HG03457 (cell line): ENCODE data around the gene SLC2A9.

ENCODE experiments used
- ATAC-seq: cut with Tn5 transposase; IDR thresholded peaks from one replicate; pipeline ENCODE4 v1.9.1; 2021; ENCODE audit warnings: moderate number of reproducible peaks; ENCODE audit not compliant: unreplicated experiment

The SLC2A9 gene

GRCh38 chr4:10020871-10021652, at the start of gene SLC2A9:
Gene SLC2A9, minus strand, starts transcription at chr4:10021497. Its CDS starts 68 bp downstream, at chr4:10021429.
- no peak for ATAC-seq

DNA sequence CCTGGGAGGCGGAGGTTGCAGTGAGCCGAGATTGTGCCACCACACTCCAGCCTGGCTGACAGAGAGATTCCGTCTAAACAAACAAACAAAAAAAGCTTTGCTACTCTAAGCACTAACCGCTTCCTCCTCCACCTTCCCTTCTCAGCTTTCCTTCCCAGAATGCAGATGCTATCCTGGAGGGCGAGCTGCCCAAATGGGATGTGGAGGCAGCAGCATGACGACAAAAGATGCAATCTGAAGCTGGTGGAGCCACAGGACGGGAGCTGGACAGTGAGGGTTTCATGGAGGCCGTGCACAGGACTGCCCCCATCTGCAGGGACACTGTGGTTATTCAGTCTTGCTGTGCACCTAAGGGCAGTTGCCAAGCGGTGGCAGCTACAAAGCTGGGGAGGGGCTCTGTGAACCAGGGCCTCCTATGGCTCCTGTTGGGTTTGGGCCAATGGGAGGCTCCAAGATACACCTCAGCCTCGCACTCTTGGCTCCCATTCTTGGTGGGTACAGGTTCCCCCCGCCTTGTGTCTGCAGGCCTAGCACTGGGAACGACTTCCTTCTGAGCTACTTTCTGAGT, 47.9 kb upstream of the SLC2A9 start:
- ATAC-seq: no peak

DNA sequence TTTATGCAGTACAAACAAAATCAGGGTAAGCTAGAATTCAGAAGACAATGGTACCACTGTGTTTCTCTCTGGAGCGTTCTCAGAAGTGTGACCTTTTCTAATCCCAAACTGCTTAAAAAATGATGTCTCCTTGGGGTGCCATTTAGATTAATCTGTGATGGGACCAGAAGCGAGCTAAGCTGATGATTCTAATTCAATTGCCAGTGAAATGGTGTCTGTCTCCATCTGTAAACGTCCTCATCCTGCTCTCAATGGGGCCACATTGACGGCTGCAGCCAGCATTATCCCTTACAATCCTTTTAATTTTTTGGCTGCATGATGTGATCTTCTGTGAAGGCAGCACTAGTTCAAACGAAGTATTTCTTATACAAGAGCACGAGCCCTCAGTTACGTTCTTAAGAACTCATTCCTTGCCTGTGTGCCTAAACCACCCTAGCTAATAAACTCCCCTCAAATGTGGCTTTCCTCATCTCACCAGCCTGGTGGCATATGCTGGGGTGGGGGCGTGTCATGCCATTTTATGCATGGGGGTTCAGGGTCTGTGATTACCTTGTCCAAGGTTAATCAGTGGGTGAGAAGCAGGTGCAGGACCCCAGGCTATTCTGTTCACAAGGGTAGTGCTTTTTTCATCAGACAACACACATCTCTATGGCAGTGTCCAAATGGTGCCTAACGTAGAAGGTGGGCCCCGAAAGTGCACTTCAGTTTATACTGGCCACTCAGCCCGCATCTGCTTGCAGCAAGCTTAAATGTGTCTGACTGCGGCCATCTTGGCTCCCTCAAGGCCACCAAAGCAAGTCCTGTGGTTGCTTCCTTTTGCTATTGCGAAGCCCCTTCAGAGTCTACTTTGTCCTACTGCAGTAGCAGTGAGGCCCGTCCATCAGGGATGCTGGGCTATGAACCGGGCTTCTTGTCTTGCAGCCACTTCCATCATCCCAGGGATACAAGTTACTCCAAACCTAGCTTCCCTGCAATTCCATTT, 45.7 kb upstream of the SLC2A9 start:
- ATAC-seq: no peak

- no peak for ATAC-seq
These were observed 44.9 kb upstream of the SLC2A9 start for GRCh38 chr4:10066206-10066605.

GRCh38 chr4:10063544-10064300, 42.4 kb upstream of the SLC2A9 start:
- ATAC-seq: no peak

DNA sequence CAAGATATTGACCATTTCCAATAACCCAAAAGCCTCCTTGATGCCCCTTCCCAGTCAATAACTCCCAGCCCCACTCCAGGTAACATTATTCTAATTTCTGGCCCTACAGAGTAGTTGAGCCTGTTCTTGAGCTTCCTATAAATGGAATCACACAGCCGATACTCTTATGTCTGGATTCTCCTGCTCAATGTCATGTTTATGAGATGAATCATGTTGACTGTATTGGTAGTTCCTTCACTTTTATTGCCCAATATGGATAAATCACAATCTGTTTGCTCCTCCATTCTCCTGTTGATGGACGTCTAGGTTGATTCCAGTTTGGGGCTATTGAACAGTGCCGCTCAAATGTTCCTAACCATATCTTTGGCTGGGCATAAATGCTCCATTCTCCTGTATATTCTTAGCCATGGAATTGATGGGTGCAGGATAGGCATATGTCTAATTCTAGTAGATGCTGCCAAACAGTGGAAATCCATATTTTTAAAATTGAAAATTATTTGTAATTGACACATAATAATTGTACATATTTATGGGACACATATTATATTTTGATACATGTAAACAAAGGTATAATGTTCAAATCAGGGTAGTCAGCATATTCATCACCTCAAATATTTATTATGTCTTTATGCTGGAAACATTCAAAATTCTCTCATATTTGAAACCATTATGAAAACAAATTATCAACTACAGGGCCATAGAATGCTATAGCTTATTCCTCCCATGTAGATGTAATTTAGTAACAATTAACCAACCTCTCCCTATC, 40.5 kb upstream of the SLC2A9 start:
- ATAC-seq: no peak

- no peak for ATAC-seq
These were observed 37.1 kb upstream of the SLC2A9 start for GRCh38 chr4:10058371-10058770.

DNA sequence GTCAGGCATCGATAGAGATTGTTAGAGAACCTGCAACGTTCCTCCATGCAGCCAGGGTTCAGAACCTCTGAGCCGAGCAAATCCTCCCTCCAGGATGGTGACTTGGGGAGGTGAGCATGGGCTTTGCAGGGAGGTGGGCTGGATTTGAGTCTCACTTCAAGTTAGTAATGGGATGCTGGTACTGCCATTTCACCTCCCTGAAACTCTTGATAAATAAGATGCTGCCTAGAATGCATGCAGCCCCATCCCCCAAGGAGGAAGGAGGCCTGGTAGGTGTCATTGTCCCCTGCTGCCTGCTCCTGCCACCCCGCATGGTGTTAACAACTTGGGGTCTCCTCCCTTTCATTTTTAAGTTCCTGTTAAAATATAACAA, 35.7 kb upstream of the SLC2A9 start:
- no peak for ATAC-seq

GRCh38 chr4:10056334-10057022, 35.2 kb upstream of the SLC2A9 start:
- ATAC-seq: no peak

- ATAC-seq: no peak
These were observed 34.6 kb upstream of the SLC2A9 start for GRCh38 chr4:10055871-10056270.

DNA sequence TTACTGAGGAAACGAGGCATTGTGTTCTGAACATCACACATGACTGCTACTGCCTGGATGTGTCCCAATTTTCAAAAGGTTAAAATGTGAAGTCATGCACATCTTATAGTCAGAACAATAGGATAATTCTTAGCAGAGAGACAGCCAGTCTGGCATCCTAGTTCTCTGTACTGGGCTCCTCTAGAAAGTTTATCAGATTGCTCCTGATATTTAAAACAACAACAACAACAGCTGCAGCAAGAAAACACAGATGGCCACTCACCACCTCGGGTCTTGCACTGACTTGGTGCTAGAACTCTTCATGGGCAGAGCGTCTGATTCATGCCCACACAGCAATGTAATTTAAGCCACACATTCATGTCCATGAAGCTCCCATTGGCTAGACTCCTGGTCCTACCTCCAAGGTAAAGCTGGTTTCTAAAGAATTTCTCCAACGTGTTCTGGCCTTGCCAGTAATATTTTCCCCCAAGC, 33.3 kb upstream of the SLC2A9 start:
- no peak for ATAC-seq

GRCh38 chr4:10053635-10054453, 32.5 kb upstream of the SLC2A9 start:
- ATAC-seq: no peak

DNA sequence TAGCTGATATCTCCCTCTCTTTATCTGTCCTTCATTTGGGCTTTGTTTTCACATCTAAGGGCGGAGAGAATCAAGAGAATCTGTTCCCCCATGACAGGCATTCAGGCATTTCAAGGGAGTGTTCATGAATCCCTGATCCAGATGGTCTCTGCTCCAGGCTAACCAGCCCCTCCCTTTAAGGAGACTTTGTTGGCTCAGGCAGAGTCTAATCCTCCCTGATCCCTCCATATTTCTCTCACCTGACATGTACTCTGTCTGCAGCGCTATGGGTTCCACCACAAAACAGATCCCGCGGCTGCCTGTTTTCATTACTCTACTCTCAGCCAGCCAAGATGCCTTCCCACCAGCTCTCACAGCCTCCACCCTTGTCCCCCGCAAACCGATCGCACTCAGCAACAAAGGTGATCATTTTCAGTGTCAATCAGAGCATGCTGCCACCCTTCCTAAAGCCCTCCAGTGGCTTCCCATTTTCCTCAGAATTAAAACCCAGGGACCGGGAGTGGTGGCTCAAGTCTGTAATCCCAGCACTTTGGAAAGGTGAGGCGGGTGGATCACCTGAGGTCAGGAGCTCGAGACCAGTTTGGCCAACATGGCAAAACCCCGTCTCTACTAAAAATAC, 30.3 kb upstream of the SLC2A9 start:
- ATAC-seq: no peak

GRCh38 chr4:10050721-10051120, 29.4 kb upstream of the SLC2A9 start:
- ATAC-seq: no peak

DNA sequence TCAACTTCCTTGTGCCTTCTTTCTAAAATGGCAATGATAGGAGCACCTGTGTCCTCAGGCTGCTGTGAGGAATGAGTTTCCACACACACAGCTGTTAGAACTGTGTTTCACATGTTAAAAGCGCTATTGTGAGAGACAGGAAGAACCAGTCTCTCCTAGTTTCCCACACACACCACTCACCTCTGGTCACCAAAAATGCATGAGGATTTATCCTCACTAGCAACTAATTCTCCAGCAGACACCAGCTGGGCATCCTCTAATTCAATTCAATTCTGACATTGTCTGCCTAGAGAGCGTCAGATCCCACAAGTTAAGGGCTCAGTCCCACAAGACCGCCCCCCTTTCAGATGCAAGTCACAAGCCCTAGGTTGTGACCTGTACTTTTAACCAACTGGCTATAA, 29.0 kb upstream of the SLC2A9 start:
- ATAC-seq: no peak

GRCh38 chr4:10048941-10049697, 27.8 kb upstream of the SLC2A9 start:
- ATAC-seq: no peak

DNA sequence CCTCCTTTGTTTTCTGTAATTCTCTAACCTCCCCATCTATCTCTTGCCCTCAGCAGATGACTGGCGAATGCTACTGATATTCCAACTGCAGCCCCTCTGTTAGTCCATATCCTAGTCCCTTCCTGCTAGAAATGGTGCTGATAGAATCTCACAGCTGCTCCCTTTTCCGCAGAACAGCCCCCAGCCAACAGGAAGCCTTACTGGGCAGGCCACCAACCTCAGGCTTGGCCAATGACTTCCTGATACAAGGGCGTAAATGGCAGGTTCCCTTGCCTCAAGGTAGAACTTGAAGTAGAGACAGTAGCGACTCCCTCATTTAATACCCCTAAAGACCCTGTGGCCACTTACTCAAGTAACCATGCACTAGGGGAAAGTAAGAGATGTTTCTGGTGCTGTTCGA, 26.7 kb upstream of the SLC2A9 start:
- ATAC-seq: no peak
